Measurements from ENCODE around the gene PARVB. TPM values are rescaled to one million over a fixed set of nuclear protein-coding genes. Genes with fewer than 3 reads are reported as not detected.

Gene PARVB
- 111 and 121 TPM in 2 replicates for total RNA-seq

GRCh38 chr22:44024288-44024921, at the start of gene PARVB:
Gene PARVB, plus strand, starts transcription at chr22:44024302. Its CDS starts 38 bp downstream, at chr22:44024340.

GRCh38 chr22:44180706-44181032, 156.6 kb downstream of the PARVB start, which contains the start of gene PARVG:
Gene PARVG, plus strand, starts transcription at chr22:44180925. Its CDS starts 2,405 bp downstream, at chr22:44183330.

Other genes starting within 250 kb of the PARVB start
- 0.27 and 0.36 TPM in 2 replicates for gene EFCAB6, start 212.0 kb upstream of the PARVB start, total RNA-seq
- gene SULT4A1, start 161.8 kb upstream of the PARVB start, total RNA-seq, result 0.53 TPM in 1 of 2 replicates, not detected in the other
- gene PNPLA5, start 132.3 kb upstream of the PARVB start, total RNA-seq, result not detected in 2 replicates
- 1.1 and 6.4 TPM in 2 replicates for gene PNPLA3, start 100.5 kb upstream of the PARVB start, total RNA-seq
- 59.2 TPM in 2 replicates for gene SAMM50, start 68.9 kb upstream of the PARVB start, total RNA-seq
- gene PARVG, start 156.6 kb downstream of the PARVB start, total RNA-seq, result not detected in 2 replicates

Data from thoracic aorta endothelial cell (primary cell).